H9 (cell line): Measurements from ENCODE around the gene NUDT4. TPM values are rescaled to one million over a fixed set of nuclear protein-coding genes. Genes with fewer than 3 reads are reported as not detected.

Source experiments
- DNase-seq: peaks from one replicate; pipeline ENCODE4 v3.0.0-alpha.2; 2017
- H2AFZ ChIP-seq: one replicate; pipeline ENCODE4 v1.6.1; 2013; ENCODE audit warnings: mild to moderate bottlenecking, low read length, control low read depth, moderate library complexity
- H2AK5ac ChIP-seq: 2 replicates; pipeline ENCODE4 v1.6.1; 2013; ENCODE audit warnings: low read length, control low read depth, mixed read lengths; ENCODE audit not compliant: insufficient read length
- H2BK120ac ChIP-seq: one replicate; pipeline ENCODE4 v1.6.1; 2013; ENCODE audit warnings: low read depth, mild to moderate bottlenecking, low read length, control low read depth, inconsistent platforms; ENCODE audit not compliant: poor library complexity, severe bottlenecking
- H2BK12ac ChIP-seq: 2 replicates; pipeline ENCODE4 v1.6.1; 2013; ENCODE audit warnings: low read length, control low read depth, mixed read lengths, low read depth; ENCODE audit not compliant: insufficient read length
- H2BK15ac ChIP-seq: 2 replicates; pipeline ENCODE4 v1.6.1; 2013; ENCODE audit warnings: low read depth, low read length, control low read depth
- H2BK20ac ChIP-seq: one replicate; pipeline ENCODE4 v1.6.1; 2013; ENCODE audit warnings: low read depth, mild to moderate bottlenecking, low read length, control low read depth, inconsistent platforms; ENCODE audit not compliant: poor library complexity, severe bottlenecking
- H2BK5ac ChIP-seq: 2 replicates; pipeline ENCODE4 v1.6.1; 2013; ENCODE audit warnings: low read length, control low read depth, mixed read lengths; ENCODE audit not compliant: insufficient read length
- H3K14ac ChIP-seq: 2 replicates; pipeline ENCODE4 v1.6.1; 2013; ENCODE audit warnings: low read length, control low read depth; ENCODE audit not compliant: insufficient read depth
- H3K18ac ChIP-seq: 2 replicates; pipeline ENCODE4 v1.6.1; 2013; ENCODE audit warnings: low read depth, mild to moderate bottlenecking, mixed read lengths, low read length, control low read depth; ENCODE audit not compliant: insufficient read length
- H3K23ac ChIP-seq: 2 replicates; pipeline ENCODE4 v1.6.1; 2013; ENCODE audit warnings: low read length, control low read depth, mixed read lengths, low read depth; ENCODE audit not compliant: insufficient read length
- H3K23me2 ChIP-seq: 2 replicates; pipeline ENCODE4 v1.6.1; 2013; ENCODE audit warnings: low read depth, mild to moderate bottlenecking, mixed read lengths, low read length, control low read depth; ENCODE audit not compliant: insufficient read length, poor library complexity, severe bottlenecking
- H3K27ac ChIP-seq: 2 replicates; pipeline ENCODE4 v1.5.1; 2013; ENCODE audit warnings: low read length, control low read depth, mixed read lengths, low read depth; ENCODE audit not compliant: insufficient read length
- H3K27me3 ChIP-seq: 2 replicates; pipeline ENCODE4 v1.6.1; 2013; ENCODE audit warnings: low read length, control low read depth, inconsistent platforms; ENCODE audit not compliant: insufficient read depth
- H3K4ac ChIP-seq: 2 replicates; pipeline ENCODE4 v1.6.1; 2013; ENCODE audit warnings: low read depth, mild to moderate bottlenecking, control low read depth, inconsistent platforms, low read length, moderate library complexity
- H3K4me1 ChIP-seq: 2 replicates; pipeline ENCODE4 v1.6.1; 2013; ENCODE audit warnings: low read length, control low read depth, inconsistent platforms; ENCODE audit not compliant: insufficient read depth
- H3K4me2 ChIP-seq: 2 replicates; pipeline ENCODE4 v1.6.1; 2013; ENCODE audit warnings: low read length, control low read depth, mixed read lengths; ENCODE audit not compliant: insufficient read length, insufficient read depth
- H3K56ac ChIP-seq: 2 replicates; pipeline ENCODE4 v1.6.1; 2013; ENCODE audit warnings: low read depth, mild to moderate bottlenecking, mixed read lengths, low read length, control low read depth; ENCODE audit not compliant: insufficient read length
- H3K79me1 ChIP-seq: 2 replicates; pipeline ENCODE4 v1.6.1; 2013; ENCODE audit warnings: low read depth, mild to moderate bottlenecking, moderate library complexity, low read length, control low read depth, inconsistent platforms; ENCODE audit not compliant: insufficient read depth, poor library complexity, severe bottlenecking
- H3K79me2 ChIP-seq: 2 replicates; pipeline ENCODE4 v1.6.1; 2013; ENCODE audit warnings: low read length, control low read depth, inconsistent platforms; ENCODE audit not compliant: insufficient read depth
- H3K9ac ChIP-seq: 2 replicates; pipeline ENCODE4 v1.6.1; 2013; ENCODE audit warnings: low read length, control low read depth, mixed read lengths; ENCODE audit not compliant: insufficient read length; ENCODE audit errors: extremely low read depth
- H3K9me3 ChIP-seq: one replicate; pipeline ENCODE4 v1.6.1; 2013; ENCODE audit warnings: low read depth, low read length, inconsistent platforms; ENCODE audit not compliant: control insufficient read depth
- H3T11ph ChIP-seq: one replicate; pipeline ENCODE4 v1.6.1; 2013; ENCODE audit warnings: mild to moderate bottlenecking, low read length, control low read depth, inconsistent platforms
- H4K20me1 ChIP-seq: one replicate; pipeline ENCODE4 v1.6.1; 2013; ENCODE audit not compliant: control insufficient read depth, insufficient read length, insufficient read depth
- H4K5ac ChIP-seq: 2 replicates; pipeline ENCODE4 v1.6.1; 2013; ENCODE audit warnings: low read depth, mild to moderate bottlenecking, mixed read lengths, low read length, control low read depth; ENCODE audit not compliant: insufficient read length
- H4K8ac ChIP-seq: replicated peaks from 2 replicates; pipeline ENCODE4 v1.6.1; 2013; ENCODE audit warnings: low read length, control low read depth, mixed read lengths, low read depth; ENCODE audit not compliant: insufficient read length
- H4K91ac ChIP-seq: 2 replicates; pipeline ENCODE4 v1.6.1; 2013; ENCODE audit warnings: low read depth, mild to moderate bottlenecking, moderate library complexity, mixed read lengths, low read length, control low read depth; ENCODE audit not compliant: insufficient read length
- H3K27ac Mint-ChIP-seq, 3 experiments: 2 replicates in 2 of 3; 3 replicates in 1 of 3; pipeline ENCODE4 v1.8.0; 2020 to 2021; ENCODE audit warnings: mixed read lengths in 3 of 3, mild to moderate bottlenecking in 1 of 3, moderate library complexity in 1 of 3
- H3K27me3 Mint-ChIP-seq: 2 replicates; pipeline ENCODE4 v1.8.0; 2021; ENCODE audit warnings: low read depth, mild to moderate bottlenecking, moderate library complexity, mixed read lengths
- H3K36me3 Mint-ChIP-seq, 3 experiments: 2 replicates in 2 of 3; 3 replicates in 1 of 3; pipeline ENCODE4 v1.8.0; 2020 to 2021; ENCODE audit warnings: low read depth in 3 of 3, mixed read lengths in 3 of 3; ENCODE audit not compliant: insufficient read depth in 1 of 3
- H3K4me1 Mint-ChIP-seq, 2 experiments: 2 replicates each; pipeline ENCODE4 v1.8.0; 2020; ENCODE audit warnings: mixed read lengths in 2 of 2
- H3K4me3 Mint-ChIP-seq, 2 experiments: 2 replicates in 1 of 2; 3 replicates in 1 of 2; pipeline ENCODE4 v1.8.0; 2020 to 2021; ENCODE audit warnings: mild to moderate bottlenecking in 2 of 2, mixed read lengths in 2 of 2, moderate library complexity in 1 of 2
- H3K9me3 Mint-ChIP-seq, 2 experiments: 2 replicates in 1 of 2; 3 replicates in 1 of 2; pipeline ENCODE4 v1.8.0; 2020; ENCODE audit warnings: mild to moderate bottlenecking in 2 of 2, mixed read lengths in 2 of 2, moderate library complexity in 1 of 2
- WGBS: extraction: QIAGEN DNeasy Blood & Tissue Kit; methylation state at CpG from one replicate; pipeline ENCODE4 v1.1.7; 2013; ENCODE audit warnings: missing lambda C conversion rate, low lambda C conversion rate, mixed read lengths; ENCODE audit not compliant: insufficient read length; ENCODE audit errors: extremely low coverage; 5-methylcytosine and 5-hydroxymethylcytosine counted together
- total RNA-seq: library from RNA; stranded (reverse); gene quantifications from 2 replicates; pipeline ENCODE4 v1.2.1, GENCODE V29; 2021
- TF ChIP-seq, protein P1 (sequence below): fragments of 200-600 bp; sonication (generic); conservative IDR thresholded peaks from 3 replicates; pipeline ENCODE4 v1.8.0; 2021; ENCODE audit warnings: antibody characterized with exemption, mild to moderate bottlenecking

NUDT4 gene
- total RNA-seq, 1 experiment from 2014 or later = 40.6 TPM

DNA sequence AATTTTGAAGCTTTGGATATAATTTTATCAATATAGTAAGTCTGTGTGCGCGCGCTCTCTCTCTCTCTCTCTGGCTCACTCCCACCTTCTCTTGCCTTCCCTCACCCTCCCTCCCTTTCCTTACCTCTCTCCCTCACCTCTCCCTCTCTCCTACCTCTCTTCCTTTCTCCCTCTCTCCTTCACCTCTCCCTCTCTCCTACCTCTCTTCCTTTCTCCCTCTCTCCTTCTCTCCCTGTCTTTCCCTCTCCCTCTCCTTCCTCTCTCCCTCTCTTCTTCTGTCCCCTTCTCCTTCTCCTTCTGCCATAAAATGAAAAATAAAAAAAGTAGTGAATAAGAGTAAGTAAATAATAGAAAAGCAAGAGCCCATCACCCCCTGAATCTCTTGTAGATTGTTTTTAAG is 9.0 kb upstream of the NUDT4 start:
- Histone ChIP-seq H3K56ac (no peak overlapping the region), H3K14ac (no peak overlapping the region), H4K5ac (no peak overlapping the region), H3K18ac (no peak overlapping the region), H3K27me3 (no peaks in the 10 kb centered on the region), H2BK20ac (no peak overlapping the region), H4K8ac (no peak overlapping the region), H3K9me3 (no peaks in the 10 kb centered on the region), H2BK120ac (no peak overlapping the region), H3K79me1 (no peaks in the 10 kb centered on the region), H3K27ac (peak overlapping the region; percentile 43), H3K4ac (no peak overlapping the region), H3K9ac (no peak overlapping the region), H3K23ac (no peak overlapping the region), H3K4me2 (peak overlapping the region; percentile 13), H3T11ph (no peak overlapping the region), H4K91ac (no peak overlapping the region), H2BK5ac (no peak overlapping the region), H2AK5ac (no peak overlapping the region), H3K79me2 (no peaks in the 10 kb centered on the region), H4K20me1 (no peaks in the 10 kb centered on the region), H2BK15ac (no peak overlapping the region), H2AFZ (no peak overlapping the region), H3K4me1 (peaks cover 2% of the 10 kb centered on the region; the same call in 1 of the 2 replicates), H3K23me2 (no peaks in the 10 kb centered on the region), H2BK12ac (no peak overlapping the region)
- no peak for DNase-seq
- Mint-ChIP-seq H3K36me3 (peaks cover 0 to 7% (median 6%) of the 10 kb centered on the region in 3 experiments; a peak in 3 of 7 replicates), H3K27me3 (no peaks in the 10 kb centered on the region), H3K9me3 (no peaks in the 10 kb centered on the region), H3K4me1 (peaks cover 24 to 27% of the 10 kb centered on the region in 2 experiments), H3K4me3 (peak overlapping the region in 1 of 2 experiments; percentile 53; a peak in 1 of 5 replicates), H3K27ac (peak overlapping the region; percentile 39 to 96 (median 78); a peak in 6 of 7 replicates)
- TF ChIP-seq, protein P1, sequence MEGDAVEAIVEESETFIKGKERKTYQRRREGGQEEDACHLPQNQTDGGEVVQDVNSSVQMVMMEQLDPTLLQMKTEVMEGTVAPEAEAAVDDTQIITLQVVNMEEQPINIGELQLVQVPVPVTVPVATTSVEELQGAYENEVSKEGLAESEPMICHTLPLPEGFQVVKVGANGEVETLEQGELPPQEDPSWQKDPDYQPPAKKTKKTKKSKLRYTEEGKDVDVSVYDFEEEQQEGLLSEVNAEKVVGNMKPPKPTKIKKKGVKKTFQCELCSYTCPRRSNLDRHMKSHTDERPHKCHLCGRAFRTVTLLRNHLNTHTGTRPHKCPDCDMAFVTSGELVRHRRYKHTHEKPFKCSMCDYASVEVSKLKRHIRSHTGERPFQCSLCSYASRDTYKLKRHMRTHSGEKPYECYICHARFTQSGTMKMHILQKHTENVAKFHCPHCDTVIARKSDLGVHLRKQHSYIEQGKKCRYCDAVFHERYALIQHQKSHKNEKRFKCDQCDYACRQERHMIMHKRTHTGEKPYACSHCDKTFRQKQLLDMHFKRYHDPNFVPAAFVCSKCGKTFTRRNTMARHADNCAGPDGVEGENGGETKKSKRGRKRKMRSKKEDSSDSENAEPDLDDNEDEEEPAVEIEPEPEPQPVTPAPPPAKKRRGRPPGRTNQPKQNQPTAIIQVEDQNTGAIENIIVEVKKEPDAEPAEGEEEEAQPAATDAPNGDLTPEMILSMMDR = no peak
- no CpG with 5 or more reads among the region's 3 CpGs for WGBS
